Measurements from ENCODE around the gene ZFP91.

Gene ZFP91

DNA sequence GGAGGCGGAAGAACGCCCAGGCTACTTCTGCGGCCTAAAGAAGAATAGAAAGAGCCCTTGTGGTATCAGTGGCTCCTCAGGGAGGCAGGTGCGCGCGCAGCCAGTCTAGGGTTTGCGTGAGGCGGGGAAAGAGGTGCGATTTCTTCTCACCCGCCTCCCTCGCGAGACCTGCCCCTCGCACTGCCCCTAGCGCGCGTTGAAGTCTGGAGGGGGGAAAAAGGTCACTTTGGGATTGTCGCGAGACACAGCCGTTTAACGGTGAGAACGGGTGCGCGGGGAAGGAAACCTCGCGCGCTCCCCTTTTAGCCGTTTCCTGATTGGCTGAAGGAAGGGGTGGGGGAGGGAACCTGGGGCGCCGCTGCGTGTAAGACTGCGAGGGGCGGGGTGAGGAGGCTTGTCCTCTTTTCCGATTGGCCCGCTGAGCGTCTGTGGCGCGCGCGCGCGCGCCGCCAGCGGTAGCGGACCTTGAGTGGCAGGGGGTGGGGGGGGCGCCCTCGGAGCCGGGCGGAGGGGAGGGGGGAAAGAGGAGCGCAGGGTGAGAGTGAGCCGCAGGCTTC is at the start of gene ZFP91:
TSS of gene ZFP91 (plus strand) at position 429 of the 557 bp plus-strand sequence. CDS start 219 bp downstream, outside the sequence.
- peak within 1 kb of the TSS; percentile 76 for H3K4me3 ChIP-seq (ENCODE audit: low read depth, low read length)
- DNase-seq (ENCODE audit: low read depth), result peak; percentile 99
- TF ChIP-seq CTCF (conservative IDR thresholded peaks at IDR 0.05; ENCODE audit: low read depth, low read length), result no peak

GRCh38 chr11:58530236-58530635 is 48.6 kb upstream of the ZFP91 start:
- no peak for TF ChIP-seq CTCF (conservative IDR thresholded peaks at IDR 0.05; ENCODE audit: low read depth, low read length)
- H3K4me3 ChIP-seq (ENCODE audit: low read depth, low read length), result no peak overlapping the region
- DNase-seq (ENCODE audit: low read depth), result no peak

DNA sequence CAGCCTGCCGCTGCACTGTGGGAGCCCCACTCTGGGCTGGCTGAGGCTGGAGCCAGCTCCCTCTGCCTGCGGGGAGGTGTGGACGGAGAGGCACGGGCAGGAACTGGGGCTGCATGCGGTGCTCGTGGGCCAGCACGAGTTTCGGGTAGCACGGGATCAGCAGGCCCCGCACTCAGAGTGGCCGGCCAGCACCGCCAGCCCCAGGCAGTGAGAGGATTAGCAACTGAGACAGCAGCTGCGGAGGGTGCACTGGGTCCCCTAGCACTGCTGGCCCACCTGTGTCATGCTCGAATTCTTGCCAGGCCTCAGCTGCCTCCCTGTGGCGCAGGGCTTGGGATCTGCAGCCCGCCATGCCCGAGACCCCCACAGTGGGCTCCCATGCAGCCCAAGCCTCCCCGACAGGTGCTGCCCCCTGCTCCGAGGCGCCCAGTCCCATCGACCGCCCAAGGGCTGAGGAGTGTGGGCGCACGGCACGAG is 47.0 kb upstream of the ZFP91 start:
- no peak for DNase-seq (ENCODE audit: low read depth)
- no peak overlapping the region for H3K4me3 ChIP-seq (ENCODE audit: low read depth, low read length)
- TF ChIP-seq CTCF (conservative IDR thresholded peaks at IDR 0.05; ENCODE audit: low read depth, low read length), result no peak

- H3K4me3 ChIP-seq (ENCODE audit: low read depth, low read length), result no peak overlapping the region
- DNase-seq (ENCODE audit: low read depth), result no peak
- no peak for TF ChIP-seq CTCF (conservative IDR thresholded peaks at IDR 0.05; ENCODE audit: low read depth, low read length)
Measured at GRCh38 chr11:58546841-58547240, 32.0 kb upstream of the ZFP91 start.

- no peak for TF ChIP-seq CTCF (conservative IDR thresholded peaks at IDR 0.05; ENCODE audit: low read depth, low read length)
- H3K4me3 ChIP-seq (ENCODE audit: low read depth, low read length), result no peak overlapping the region
- no peak for DNase-seq (ENCODE audit: low read depth)
Measured at GRCh38 chr11:58549644-58550043, 29.2 kb upstream of the ZFP91 start.

GRCh38 chr11:58560842-58561241 is 18.0 kb upstream of the ZFP91 start:
- no peak for DNase-seq (ENCODE audit: low read depth)
- no peak for TF ChIP-seq CTCF (conservative IDR thresholded peaks at IDR 0.05; ENCODE audit: low read depth, low read length)
- no peak overlapping the region for H3K4me3 ChIP-seq (ENCODE audit: low read depth, low read length)

DNA sequence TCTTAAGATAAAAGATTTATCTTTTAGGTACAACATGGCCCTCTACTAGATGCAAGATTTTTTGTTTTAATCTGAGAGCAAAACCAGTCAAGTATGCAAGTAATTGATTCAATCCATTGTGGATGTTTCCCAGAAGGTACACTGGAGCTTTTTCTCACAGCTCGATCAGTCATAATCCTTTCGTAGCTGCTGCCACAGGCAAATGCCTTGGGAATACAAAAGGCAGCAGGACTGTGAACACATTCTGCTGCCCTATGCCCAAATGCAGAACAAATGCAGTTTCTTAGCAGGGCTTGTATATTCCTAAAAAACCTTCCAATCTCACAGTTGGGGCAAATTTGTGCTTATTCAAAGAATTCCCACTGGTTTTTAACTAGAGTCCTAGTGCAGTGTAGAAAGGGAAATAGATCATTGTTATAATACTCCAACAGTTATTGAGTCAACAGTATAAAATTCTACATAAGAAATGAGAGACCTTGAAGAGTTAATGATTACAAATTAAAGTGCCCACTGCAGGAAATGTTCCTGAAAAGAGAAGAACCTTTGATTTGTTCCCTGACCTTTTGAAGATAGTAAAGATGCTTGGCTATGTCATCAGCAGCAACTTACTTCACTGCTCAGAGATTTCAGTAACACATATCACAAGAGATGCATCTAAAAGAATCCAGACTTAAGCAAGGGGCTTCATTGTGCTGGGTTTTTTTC is 17.3 kb upstream of the ZFP91 start:
- H3K4me3 ChIP-seq (ENCODE audit: low read depth, low read length), result no peak overlapping the region
- TF ChIP-seq CTCF (conservative IDR thresholded peaks at IDR 0.05; ENCODE audit: low read depth, low read length), result no peak
- no peak for DNase-seq (ENCODE audit: low read depth)

Data from choroid plexus epithelial cell (primary cell).